B cell (primary cell): Measurements from ENCODE around the gene SDHAF4.
"Not testable (repeated sequence)": the region's sequence is repeated elsewhere in the genome, so short reads cannot be mapped to it uniquely, and the experiment has no call there.

Experiments used
- CTCF ChIP-seq: fragments of 200-600 bp; IDR thresholded peaks from one replicate; pipeline ENCODE4 v1.8.0; 2022; ENCODE audit warnings: antibody characterized with exemption, mild to moderate bottlenecking
- EZH2 ChIP-seq: IDR thresholded peaks from 2 replicates; pipeline ENCODE4 v1.6.1; 2012; ENCODE audit warnings: borderline replicate concordance, low read depth, mild to moderate bottlenecking, moderate library complexity, low read length; ENCODE audit not compliant: insufficient read depth, poor library complexity, severe bottlenecking

GRCh38 chr6:70609181-70609580 is 42.5 kb downstream of the SDHAF4 start:
- TF ChIP-seq CTCF, EZH2: not testable (repeated sequence)
